GM10266 (cell line): ENCODE data around the gene ATXN2.

Experiments used
- DNase-seq: peaks from one replicate; pipeline ENCODE4 v3.0.0; 2012; ENCODE audit errors: extremely low spot score
- CTCF ChIP-seq: IDR thresholded peaks from 2 replicates; pipeline ENCODE4 v1.5.1; 2012; ENCODE audit warnings: mild to moderate bottlenecking, low read depth; ENCODE audit not compliant: control insufficient read depth, insufficient read depth; ENCODE audit errors: missing control alignments

The ATXN2 gene

DNA sequence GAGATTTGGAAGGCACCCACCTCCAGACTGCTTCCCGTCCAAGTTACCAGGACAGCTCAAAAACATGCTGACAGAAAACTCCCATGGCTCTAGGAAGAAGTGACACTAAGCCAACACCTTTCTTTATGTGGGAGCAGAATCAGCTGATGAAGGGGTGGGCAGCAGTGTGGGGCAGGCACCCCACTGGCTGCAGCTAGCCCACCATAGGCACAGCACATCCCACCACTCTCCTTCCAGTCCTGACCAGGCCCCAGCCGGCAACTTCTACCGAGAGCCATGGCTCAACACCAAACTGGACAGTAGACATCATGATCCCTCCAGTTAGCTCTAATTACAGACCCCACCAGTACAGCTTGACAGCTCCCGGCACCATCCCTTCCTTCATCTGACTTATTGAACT, 148.4 kb downstream of the ATXN2 start:
- no peak for TF ChIP-seq CTCF
- DNase-seq: no peak

DNA sequence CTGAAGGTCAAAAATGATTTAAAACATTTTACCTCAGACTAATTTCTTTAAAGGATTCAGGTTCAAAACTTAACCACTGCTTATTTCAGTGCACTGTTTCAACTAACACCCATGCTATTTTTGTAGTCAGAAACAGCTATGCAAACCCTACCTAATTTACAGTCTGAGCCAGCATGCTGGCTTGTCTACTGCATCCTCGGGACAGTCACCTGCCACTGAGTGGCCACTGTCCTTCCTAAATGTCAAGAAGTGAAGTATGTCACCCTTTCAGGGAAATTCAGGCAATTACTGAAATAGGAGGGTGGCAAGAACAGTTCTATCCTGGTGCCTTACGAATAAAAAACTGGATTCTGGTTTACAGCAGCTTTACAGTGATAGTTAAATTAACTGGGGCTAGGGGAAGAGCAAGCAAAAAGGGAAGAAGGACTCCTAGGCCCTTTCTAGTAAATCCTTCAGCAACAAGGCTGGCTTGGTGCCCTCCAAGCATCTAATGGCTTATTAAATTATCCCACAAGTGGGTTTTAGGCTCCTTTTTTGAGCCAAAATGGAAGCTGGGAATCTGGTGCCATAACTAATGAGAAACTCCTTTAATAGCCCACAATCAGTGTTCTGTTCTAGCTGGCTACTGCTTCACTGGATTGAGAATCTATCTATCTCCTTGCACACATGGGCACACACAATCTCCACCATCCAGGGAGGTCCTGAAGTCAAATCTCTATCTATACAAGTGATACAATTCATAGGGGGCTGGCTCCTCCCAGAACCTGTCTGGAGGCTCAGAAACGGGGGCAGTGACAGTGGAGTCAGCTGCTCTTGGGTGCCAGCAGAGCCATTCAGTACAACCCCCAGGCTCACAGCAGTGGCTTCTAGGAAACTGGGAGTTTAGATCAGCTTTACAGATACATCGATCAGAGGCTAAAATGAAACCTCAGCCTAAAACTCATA, 150.0 kb downstream of the ATXN2 start:
- DNase-seq: no peak
- TF ChIP-seq CTCF: no peak

DNA sequence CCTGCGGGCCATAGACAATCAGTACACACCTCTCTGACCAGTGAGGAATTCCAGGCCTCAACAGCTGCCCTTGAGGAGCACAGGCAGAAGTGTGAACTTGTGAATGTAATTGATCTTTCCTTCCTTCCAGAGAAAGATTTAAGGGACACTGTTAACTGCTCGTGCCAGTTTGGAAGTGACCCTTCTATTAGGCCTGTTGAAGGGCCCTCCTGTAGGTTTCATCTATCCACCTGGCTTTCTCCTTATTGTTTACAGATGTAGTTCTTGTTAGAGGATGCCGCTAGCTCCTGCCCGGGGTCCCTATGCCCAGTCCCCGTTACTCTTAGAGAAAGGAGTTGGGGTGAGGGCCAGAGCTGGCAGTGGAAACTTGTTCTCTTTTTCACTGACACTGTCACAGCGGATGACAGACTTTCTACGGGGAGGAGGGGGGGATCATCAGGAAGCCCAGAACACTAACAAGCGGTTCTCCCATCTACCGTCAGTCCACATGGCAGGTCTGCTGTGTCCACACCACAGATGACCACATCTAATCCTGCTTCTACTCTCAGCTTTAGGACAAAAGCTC, 150.8 kb downstream of the ATXN2 start:
- no peak for DNase-seq
- TF ChIP-seq CTCF: no peak

DNA sequence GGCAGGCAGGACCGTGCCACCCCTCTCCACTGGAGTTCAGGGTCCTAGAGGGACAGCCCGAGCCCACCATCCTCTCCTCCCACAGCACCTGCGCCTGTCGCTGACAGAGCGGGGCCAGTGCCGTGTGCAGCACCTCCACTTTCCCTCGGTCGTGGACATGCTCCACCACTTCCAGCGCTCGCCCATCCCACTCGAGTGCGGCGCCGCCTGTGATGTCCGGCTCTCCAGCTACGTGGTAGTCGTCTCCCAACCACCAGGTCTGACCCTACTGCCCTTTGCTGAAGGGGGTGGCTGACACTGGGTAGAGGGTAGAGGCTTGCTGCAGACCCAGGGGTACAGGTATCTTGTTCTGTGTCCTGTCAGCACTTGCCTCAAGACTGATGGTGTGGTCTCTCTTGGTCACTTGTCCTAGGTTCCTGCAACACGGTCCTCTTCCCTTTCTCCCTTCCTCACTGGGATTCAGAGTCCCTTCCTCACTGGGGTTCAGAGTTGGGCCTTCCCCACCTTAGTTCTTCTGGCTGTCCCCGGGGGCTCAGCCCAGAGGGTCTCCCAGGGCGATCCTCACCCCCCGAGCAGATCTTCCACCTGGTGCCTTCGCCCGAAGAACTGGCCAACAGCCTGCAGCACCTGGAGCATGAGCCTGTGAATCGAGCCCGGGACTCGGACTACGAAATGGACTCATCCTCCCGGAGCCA, 151.4 kb downstream of the ATXN2 start:
- no peak for DNase-seq
- TF ChIP-seq CTCF: no peak

GRCh38 chr12:111446631-111447570, 152.2 kb downstream of the ATXN2 start:
- TF ChIP-seq CTCF: no peak
- no peak for DNase-seq

DNA sequence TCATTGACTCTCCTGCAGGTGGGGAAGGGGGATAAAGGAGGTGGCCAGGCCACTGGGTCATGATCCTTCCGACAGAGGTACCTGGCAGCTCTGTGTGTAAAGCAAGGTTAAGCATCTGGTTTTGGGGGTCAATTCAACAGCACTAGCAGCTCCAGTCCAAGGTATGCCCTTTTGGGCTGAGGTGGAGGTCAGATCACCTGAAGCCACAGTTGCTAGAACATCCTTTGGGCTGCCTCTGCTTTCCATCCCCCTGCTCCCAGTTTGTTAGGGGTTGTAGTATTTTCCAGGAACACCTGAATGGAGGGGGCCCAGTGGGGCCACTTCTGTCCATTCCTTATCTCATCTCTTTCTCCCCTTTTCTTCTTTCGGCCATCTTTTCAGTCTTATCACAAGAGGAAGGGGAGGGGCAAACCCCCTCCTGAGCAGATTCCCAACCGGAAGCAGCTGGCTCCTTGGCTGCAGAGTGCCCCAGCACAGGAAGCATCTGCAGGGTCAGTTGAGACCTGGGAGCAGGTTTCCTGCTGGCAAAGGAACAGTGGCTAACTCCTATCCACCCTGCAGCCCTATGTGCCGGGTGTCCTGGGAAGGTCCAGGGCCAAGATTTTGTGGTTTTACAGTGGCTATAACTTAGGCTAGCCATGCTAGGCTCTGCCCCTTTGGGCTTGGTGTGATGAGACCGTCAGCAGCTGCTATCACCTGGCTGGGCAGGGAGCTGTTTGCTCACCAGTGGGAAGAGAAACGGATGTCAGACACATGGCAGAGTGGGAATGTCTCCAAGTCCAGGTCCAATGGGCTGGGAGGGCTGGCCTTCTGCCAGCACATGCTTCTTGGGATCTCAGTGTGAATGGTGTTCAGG, 153.2 kb downstream of the ATXN2 start:
- TF ChIP-seq CTCF: no peak

More for the DNA sequence above, 153.2 kb downstream of the ATXN2 start:
- no peak for DNase-seq
